Measurements from ENCODE around the gene PRRT4. TPM values are rescaled to one million over a fixed set of nuclear protein-coding genes. Genes with fewer than 3 reads are reported as not detected.
A peak's percentile ranks its signal among the peaks of the same experiment; 100 is the strongest.

PRRT4 gene
- total RNA-seq, 4 donors from 2014 or later: 0.42 to 1.8 (median 0.78) TPM; not detected in 1

- Histone ChIP-seq H3K9me3 (no peaks in the 10 kb centered on the region), H3K27me3 (peaks cover 0 to 68% (median 8%) of the 10 kb centered on the region in 4 donors), H3K36me3 (no peaks in the 10 kb centered on the region), H3K4me3 (no peak overlapping the region), H3K4me1 (peaks cover 3 to 17% (median 16%) of the 10 kb centered on the region in 4 donors), H3K27ac (replicated peaks in 1 of 4) (no peak overlapping the region)
- TF ChIP-seq, protein P1, sequence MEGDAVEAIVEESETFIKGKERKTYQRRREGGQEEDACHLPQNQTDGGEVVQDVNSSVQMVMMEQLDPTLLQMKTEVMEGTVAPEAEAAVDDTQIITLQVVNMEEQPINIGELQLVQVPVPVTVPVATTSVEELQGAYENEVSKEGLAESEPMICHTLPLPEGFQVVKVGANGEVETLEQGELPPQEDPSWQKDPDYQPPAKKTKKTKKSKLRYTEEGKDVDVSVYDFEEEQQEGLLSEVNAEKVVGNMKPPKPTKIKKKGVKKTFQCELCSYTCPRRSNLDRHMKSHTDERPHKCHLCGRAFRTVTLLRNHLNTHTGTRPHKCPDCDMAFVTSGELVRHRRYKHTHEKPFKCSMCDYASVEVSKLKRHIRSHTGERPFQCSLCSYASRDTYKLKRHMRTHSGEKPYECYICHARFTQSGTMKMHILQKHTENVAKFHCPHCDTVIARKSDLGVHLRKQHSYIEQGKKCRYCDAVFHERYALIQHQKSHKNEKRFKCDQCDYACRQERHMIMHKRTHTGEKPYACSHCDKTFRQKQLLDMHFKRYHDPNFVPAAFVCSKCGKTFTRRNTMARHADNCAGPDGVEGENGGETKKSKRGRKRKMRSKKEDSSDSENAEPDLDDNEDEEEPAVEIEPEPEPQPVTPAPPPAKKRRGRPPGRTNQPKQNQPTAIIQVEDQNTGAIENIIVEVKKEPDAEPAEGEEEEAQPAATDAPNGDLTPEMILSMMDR (IDR thresholded peaks at IDR 0.05): no peak
- TF ChIP-seq POLR2AphosphoS5 (IDR thresholded peaks at IDR 0.05) (no peak), EP300 (IDR thresholded peaks at IDR 0.05) (no peak)
- 94% methylated on average over 3 of the region's 3 CpGs for WGBS
- intact Hi-C loops (cut with DNase I): no loop called here
- DNase-seq (ENCODE audit: extremely low spot score): no peak
These were observed 8.3 kb downstream of the PRRT4 start for GRCh38 chr7:128353189-128353588.

- H3K4me1 ChIP-seq: peaks cover 3 to 17% (median 16%) of the 10 kb centered on the region in 4 donors
- intact Hi-C loops (cut with DNase I): no loop called here
- TF ChIP-seq EP300 (IDR thresholded peaks at IDR 0.05) (no peak), POLR2A (IDR thresholded peaks at IDR 0.05; ENCODE audit: low read depth) (no peak), POLR2AphosphoS5 (IDR thresholded peaks at IDR 0.05) (no peak)
- TF ChIP-seq, protein P1 (IDR thresholded peaks at IDR 0.05): no peak
- WGBS: 77% methylated on average over 8 of the region's 8 CpGs
- peaks cover 0 to 68% (median 8%) of the 10 kb centered on the region in 4 donors for H3K27me3 ChIP-seq
- no peaks in the 10 kb centered on the region for H3K9me3 ChIP-seq
- DNase-seq (ENCODE audit: extremely low spot score): no peak
- no peak overlapping the region for H3K27ac ChIP-seq (replicated peaks in 1 of 4)
- no peaks in the 10 kb centered on the region for H3K36me3 ChIP-seq
- H3K4me3 ChIP-seq: peak overlapping the region in 1 of 4 donors; percentile 40
These were observed 8.9 kb downstream of the PRRT4 start for GRCh38 chr7:128352636-128353035.

GRCh38 chr7:128352153-128352537 lies 9.3 kb downstream of the PRRT4 start:
- Histone ChIP-seq H3K36me3 (no peaks in the 10 kb centered on the region), H3K4me3 (peak overlapping the region; percentile 40 to 54 (median 46)), H3K4me1 (peaks cover 3 to 17% (median 16%) of the 10 kb centered on the region in 4 donors), H3K27me3 (peaks cover 0 to 64% (median 8%) of the 10 kb centered on the region in 4 donors), H3K27ac (replicated peaks in 1 of 4) (no peak overlapping the region), H3K9me3 (no peaks in the 10 kb centered on the region)
- TF ChIP-seq, protein P1 (IDR thresholded peaks at IDR 0.05): peak; percentile 47 to 72 (median 50)
- no peak for TF ChIP-seq POLR2AphosphoS5 (IDR thresholded peaks at IDR 0.05)
- DNase-seq (ENCODE audit: extremely low spot score): no peak
- 40% methylated on average over 1 of the region's 34 CpGs for WGBS
- intact Hi-C loops (cut with DNase I): no loop called here

DNA sequence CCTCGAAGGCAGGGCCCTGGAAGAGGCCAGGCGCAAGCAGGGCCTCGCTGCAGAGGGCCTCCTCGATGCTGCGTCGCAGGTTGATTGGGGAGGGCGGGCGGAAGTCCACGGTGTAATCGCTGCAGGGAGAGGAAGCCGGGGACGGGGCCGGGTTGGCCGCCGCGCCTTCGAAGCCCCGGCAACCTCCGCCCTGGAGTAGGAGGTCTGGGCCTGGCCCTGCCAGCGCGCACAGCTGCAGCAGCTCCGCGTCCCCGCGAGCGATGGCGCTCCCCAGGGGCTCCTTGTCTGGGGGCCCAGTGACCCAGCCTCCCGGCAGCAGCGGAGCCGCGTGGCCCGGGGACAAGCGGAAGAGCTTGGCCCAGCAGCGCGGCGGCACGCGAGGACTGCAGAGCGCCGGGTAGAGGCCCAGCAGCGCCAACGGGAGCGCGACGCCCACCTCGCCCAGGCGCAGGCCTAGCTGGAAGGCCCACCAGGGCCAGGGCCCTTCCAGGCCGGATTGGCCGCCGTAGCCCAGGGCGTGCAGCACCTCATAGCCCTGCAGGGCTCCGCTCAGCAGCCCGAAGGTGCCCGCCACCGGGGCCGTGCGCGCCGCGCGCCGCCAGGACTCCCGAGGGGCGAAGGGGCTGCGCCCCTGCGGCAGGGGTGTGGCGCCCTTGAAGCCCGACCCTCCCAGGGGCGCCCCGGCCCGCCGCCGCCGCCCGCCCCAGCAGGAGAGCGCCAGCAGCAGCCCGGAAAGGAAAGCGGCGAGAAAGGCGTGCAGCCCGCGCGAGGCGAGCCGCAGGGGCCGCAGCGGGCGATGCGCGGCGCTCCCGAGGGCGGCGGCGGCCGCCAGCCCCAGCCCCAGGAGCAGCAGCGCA lies 10.0 kb downstream of the PRRT4 start:
- no peaks in the 10 kb centered on the region for H3K9me3 ChIP-seq
- intact Hi-C loops (cut with DNase I): no loop called here
- peaks cover 3 to 17% (median 16%) of the 10 kb centered on the region in 4 donors for H3K4me1 ChIP-seq
- no peak for TF ChIP-seq EP300 (IDR thresholded peaks at IDR 0.05)
- TF ChIP-seq, protein P1 (IDR thresholded peaks at IDR 0.05): no peak
- TF ChIP-seq POLR2A (IDR thresholded peaks at IDR 0.05; ENCODE audit: low read depth): no peak
- TF ChIP-seq POLR2AphosphoS5 (IDR thresholded peaks at IDR 0.05): no peak
- H3K27me3 ChIP-seq: peaks cover 0 to 62% (median 8%) of the 10 kb centered on the region in 4 donors
- H3K4me3 ChIP-seq: peak overlapping the region; percentile 40 to 54 (median 46)
- no peak overlapping the region for H3K27ac ChIP-seq (replicated peaks in 1 of 4)
- WGBS: 51% methylated on average over 23 of the region's 97 CpGs
- no peaks in the 10 kb centered on the region for H3K36me3 ChIP-seq
- DNase-seq (ENCODE audit: extremely low spot score): no peak
